ENCODE data around the gene AGRP. TPM values are rescaled to one million over a fixed set of nuclear protein-coding genes. Genes with fewer than 3 reads are reported as not detected.

The AGRP gene
- total RNA-seq, 1 experiment from 2014 or later, result not detected

- DNase-seq, result peak; percentile 98
- intact Hi-C loops (cut with micrococcal nuclease; ENCODE audit: unreplicated experiment), result loop anchor here (2.0 to 5.0 kb wide), 2 partner anchors 42 to 406 kb away; partner anchors contain the start of gene CTCF
- H3K27me3 Mint-ChIP-seq (ENCODE audit: unreplicated experiment), result peaks cover 36% of the 10 kb centered on the region
- H3K4me3 Mint-ChIP-seq (ENCODE audit: low read depth, unreplicated experiment), result peak overlapping the region; percentile 73
- CTCF ChIA-PET, result interaction anchor here (0.5 to 2.0 kb wide), 40 partner anchors 9 to 519 kb away, joined by 3 to 37 read pairs (median 5); partner anchors contain the start of genes ACD, ATP6V0D1, C16orf86 and CARMIL2
- BruUV-seq (replicated peaks), result no TSS peak
- H3K9me3 Mint-ChIP-seq (ENCODE audit: low read depth, unreplicated experiment), result no peaks in the 10 kb centered on the region
- peak overlapping the region; percentile 73 for H3K27ac Mint-ChIP-seq (ENCODE audit: unreplicated experiment)
- H3K4me1 Mint-ChIP-seq (ENCODE audit: low read depth, unreplicated experiment), result peaks cover 15% of the 10 kb centered on the region
- peak; percentile 90 for TF ChIP-seq CTCF (IDR thresholded peaks at IDR 0.05; ENCODE audit: unreplicated experiment)
- H3K36me3 Mint-ChIP-seq (ENCODE audit: insufficient read depth, unreplicated experiment), result peaks cover 8% of the 10 kb centered on the region
These were observed 37.9 kb upstream of the AGRP start for GRCh38 chr16:67521095-67521804.

GRCh38 chr16:67519242-67519641 is 35.9 kb upstream of the AGRP start:
- Mint-ChIP-seq H3K27ac (ENCODE audit: unreplicated experiment) (no peak overlapping the region), H3K9me3 (ENCODE audit: low read depth, unreplicated experiment) (no peaks in the 10 kb centered on the region), H3K4me3 (ENCODE audit: low read depth, unreplicated experiment) (no peak overlapping the region), H3K4me1 (ENCODE audit: low read depth, unreplicated experiment) (peaks cover 8% of the 10 kb centered on the region), H3K27me3 (ENCODE audit: unreplicated experiment) (peaks cover 17% of the 10 kb centered on the region), H3K36me3 (ENCODE audit: insufficient read depth, unreplicated experiment) (peaks cover 7% of the 10 kb centered on the region)
- intact Hi-C loops (cut with micrococcal nuclease; ENCODE audit: unreplicated experiment), result no loop called here
- no peak for DNase-seq
- BruUV-seq (replicated peaks), result no TSS peak
- TF ChIP-seq CTCF (IDR thresholded peaks at IDR 0.05; ENCODE audit: unreplicated experiment), result no peak
- CTCF ChIA-PET, result no interaction called here

- TF ChIP-seq CTCF (IDR thresholded peaks at IDR 0.05; ENCODE audit: unreplicated experiment), result no peak
- CTCF ChIA-PET, result no interaction called here
- no TSS peak for BruUV-seq (replicated peaks)
- H3K36me3 Mint-ChIP-seq (ENCODE audit: insufficient read depth, unreplicated experiment), result peaks cover 7% of the 10 kb centered on the region
- no peaks in the 10 kb centered on the region for H3K9me3 Mint-ChIP-seq (ENCODE audit: low read depth, unreplicated experiment)
- H3K27ac Mint-ChIP-seq (ENCODE audit: unreplicated experiment), result no peak overlapping the region
- peaks cover 8% of the 10 kb centered on the region for H3K4me1 Mint-ChIP-seq (ENCODE audit: low read depth, unreplicated experiment)
- intact Hi-C loops (cut with micrococcal nuclease; ENCODE audit: unreplicated experiment), result no loop called here
- no peak for DNase-seq
- H3K27me3 Mint-ChIP-seq (ENCODE audit: unreplicated experiment), result peaks cover 12% of the 10 kb centered on the region
- no peak overlapping the region for H3K4me3 Mint-ChIP-seq (ENCODE audit: low read depth, unreplicated experiment)
These were observed 35.3 kb upstream of the AGRP start for GRCh38 chr16:67518676-67519075.

GRCh38 chr16:67517661-67518423 is 34.5 kb upstream of the AGRP start:
- Mint-ChIP-seq H3K4me1 (ENCODE audit: low read depth, unreplicated experiment) (peaks cover 8% of the 10 kb centered on the region), H3K36me3 (ENCODE audit: insufficient read depth, unreplicated experiment) (peaks cover 7% of the 10 kb centered on the region), H3K4me3 (ENCODE audit: low read depth, unreplicated experiment) (no peak overlapping the region), H3K9me3 (ENCODE audit: low read depth, unreplicated experiment) (no peaks in the 10 kb centered on the region), H3K27ac (ENCODE audit: unreplicated experiment) (no peak overlapping the region), H3K27me3 (ENCODE audit: unreplicated experiment) (peaks cover 12% of the 10 kb centered on the region)
- CTCF ChIA-PET, result no interaction called here
- no peak for TF ChIP-seq CTCF (IDR thresholded peaks at IDR 0.05; ENCODE audit: unreplicated experiment)
- no peak for DNase-seq
- intact Hi-C loops (cut with micrococcal nuclease; ENCODE audit: unreplicated experiment), result no loop called here
- no TSS peak for BruUV-seq (replicated peaks)

Data from Calu3 (cell line).